Measurements from ENCODE around the gene BRD3OS.

Gene BRD3OS

GRCh38 chr9:134035041-134036039 lies 10.1 kb downstream of the BRD3OS start:
- no peak for DNase-seq

GRCh38 chr9:134036130-134036529 lies 10.8 kb downstream of the BRD3OS start:
- no peak for DNase-seq

GRCh38 chr9:134037641-134038040 lies 12.4 kb downstream of the BRD3OS start:
- DNase-seq, result no peak

- DNase-seq, result no peak
Measured at GRCh38 chr9:134039386-134040175, 14.3 kb downstream of the BRD3OS start.

DNA sequence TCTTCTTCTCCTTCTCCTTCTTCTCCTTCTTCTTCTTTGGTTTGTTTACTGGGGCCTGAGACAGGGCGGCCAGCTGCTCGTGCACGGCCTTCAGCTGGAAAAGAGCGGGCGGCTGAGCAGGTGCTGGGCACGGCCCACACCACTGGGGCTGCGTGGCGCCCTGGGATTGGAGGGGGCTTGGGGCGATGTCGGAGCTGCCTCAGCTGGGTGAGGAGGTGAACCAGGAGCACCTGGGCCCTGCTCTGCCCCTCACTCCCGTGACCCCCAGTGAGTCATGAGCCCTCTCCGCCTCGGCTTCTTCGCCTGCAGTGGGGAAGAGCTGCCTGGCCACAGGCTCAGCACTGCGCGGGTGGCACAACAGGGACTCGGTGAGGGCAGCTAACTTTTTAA lies 14.9 kb downstream of the BRD3OS start:
- no peak for DNase-seq

- DNase-seq, result no peak
Measured at GRCh38 chr9:134040781-134041648, 15.7 kb downstream of the BRD3OS start.

DNA sequence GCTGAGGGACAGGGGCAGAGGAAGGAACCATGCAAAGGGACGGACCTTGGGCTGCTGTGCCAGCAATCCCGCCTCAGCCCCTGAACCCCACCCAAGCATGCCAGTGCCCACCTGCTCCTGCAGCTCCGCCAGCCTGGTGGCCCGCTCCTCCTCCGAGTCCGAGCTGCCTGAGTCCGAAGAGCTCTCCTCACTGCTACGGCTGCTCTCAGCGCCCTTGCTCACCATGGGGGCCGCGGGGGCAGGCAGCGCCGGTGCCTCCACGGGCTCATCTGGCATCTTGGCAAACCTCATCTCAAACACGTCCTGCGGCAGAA lies 16.3 kb downstream of the BRD3OS start:
- no peak for DNase-seq

GRCh38 chr9:134043531-134043988 lies 18.3 kb downstream of the BRD3OS start:
- no peak for DNase-seq

DNA sequence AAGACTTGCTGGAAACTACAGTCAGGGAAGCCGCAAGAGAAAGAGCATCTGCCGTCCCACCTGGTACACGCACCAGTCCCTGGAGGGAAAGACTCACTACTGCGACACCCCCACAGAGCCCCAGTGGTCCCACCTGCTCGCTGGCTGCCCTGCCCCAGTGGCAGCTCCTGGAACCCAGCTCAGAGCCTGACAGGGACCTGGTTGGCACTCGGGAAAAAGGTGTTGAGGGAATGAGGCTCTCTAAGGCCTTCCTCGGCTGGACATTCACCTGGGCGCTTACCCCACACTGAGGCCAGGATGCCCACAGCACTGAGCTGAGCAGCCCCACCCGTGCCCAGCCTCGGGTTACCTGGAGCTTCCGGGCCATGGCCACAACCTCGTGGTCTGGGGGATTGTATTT lies 19.7 kb downstream of the BRD3OS start:
- no peak for DNase-seq

- DNase-seq, result no peak
Measured at GRCh38 chr9:134045841-134046544, 20.7 kb downstream of the BRD3OS start.

DNA sequence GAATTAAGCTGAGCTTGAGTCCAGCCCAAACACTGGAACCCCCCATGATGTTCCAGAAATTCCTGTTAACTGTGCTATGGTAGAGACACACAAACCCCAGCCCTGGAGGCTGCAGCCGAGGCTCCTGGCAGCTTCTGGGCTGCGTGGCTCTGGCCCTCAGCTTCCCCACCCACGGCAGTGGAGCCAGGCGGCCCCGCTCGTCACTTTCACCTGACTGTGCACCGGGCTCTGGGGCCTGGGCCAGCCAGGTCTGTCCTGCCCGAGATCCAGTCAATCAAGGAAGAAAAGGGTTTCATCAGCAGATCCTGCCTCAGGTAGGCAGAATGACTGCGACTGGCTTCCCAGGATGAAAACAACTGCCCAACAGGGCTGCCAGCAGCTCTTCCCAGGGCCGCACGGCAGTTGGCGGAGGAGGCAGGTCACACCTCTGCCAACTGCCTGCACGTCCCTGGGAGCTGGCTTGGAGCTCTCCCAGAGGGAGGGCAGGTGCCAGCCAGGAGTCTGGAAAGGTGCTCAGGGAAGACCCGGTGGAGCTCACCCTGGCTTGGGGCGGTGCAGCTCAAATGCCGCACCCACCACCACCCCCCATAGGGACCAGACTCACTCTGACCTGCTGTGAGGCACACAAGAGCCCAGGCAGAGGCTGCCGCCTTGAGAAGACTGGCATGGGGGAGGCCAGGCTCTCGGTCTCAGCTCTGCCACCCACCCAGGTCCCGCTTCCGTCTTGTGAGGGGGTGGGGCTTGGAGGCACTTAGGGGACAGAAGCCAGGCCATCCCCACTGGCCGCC lies 21.8 kb downstream of the BRD3OS start:
- no peak for DNase-seq

DNA sequence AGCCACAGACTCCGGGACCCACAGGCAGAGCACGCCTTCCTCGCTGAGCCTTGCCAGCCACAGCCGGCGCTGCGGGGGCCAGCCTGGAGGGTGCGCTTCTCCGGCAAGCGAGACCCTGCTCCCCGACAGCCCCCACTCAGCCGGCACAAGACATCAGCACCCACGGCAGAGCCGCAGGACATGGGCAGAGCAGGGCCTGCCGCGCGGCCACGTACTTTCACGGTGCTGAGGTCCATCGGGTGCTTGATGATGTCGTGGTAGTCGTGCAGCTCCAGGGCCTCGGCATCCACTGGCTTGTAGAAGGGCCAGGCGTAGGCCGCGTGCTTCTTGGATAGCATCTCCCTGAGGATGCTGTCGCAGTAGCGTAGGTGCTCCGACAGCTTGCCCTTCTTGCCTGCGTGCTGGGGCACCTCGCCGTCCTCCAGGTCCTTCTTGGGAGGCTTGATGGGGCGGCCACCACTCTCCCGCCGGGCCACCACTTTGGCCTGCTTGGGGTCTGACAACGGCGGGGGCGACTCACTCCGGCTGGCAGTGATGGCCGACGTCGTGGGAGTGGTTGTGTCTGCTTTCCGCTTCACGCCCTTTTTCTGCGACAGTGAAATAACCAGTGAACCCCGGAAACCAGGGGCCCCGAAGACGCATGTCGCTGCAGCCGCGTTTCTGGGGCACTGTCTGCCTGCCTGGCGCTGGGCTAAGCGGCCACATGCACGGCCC lies 22.7 kb downstream of the BRD3OS start:
- DNase-seq, result no peak

DNA sequence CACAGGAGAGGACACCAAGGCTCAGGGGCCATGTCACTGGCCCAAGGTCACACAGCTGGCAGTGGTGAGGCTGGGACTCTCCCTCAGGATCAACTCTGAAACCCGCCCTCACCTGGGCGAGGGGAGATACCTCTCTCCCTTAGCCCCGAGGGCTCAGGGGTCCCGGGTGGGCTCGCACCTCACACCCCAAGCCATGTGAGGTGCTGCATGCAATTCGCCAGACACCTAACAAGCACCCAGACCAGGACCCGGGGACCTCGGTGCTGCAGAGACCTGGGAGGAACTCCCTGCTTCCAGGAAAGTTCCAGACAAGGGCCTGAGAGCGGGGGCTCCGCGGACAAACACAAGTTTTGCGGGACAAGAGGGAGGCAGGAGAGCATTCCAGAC lies 23.3 kb downstream of the BRD3OS start:
- DNase-seq, result no peak

DNA sequence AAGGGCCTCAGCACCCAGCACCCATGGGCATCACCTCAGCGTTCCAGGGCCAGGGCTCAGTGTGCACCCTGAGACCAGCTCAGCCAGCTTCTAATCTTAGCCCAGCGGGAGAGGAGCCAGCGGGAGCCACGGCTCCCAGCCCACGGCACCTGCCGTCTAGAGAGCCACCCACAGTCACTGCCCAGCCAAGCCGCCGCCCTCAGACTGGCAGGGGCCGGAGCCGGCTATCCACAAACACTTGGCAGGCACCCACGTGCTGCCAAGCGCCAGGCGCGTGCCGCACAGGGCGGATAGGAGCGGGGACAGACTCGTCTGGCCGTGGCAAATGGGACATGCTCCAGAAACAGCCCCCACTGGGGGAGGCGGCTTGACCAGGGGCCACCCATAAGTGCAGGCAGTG lies 24.0 kb downstream of the BRD3OS start:
- DNase-seq, result no peak

DNA sequence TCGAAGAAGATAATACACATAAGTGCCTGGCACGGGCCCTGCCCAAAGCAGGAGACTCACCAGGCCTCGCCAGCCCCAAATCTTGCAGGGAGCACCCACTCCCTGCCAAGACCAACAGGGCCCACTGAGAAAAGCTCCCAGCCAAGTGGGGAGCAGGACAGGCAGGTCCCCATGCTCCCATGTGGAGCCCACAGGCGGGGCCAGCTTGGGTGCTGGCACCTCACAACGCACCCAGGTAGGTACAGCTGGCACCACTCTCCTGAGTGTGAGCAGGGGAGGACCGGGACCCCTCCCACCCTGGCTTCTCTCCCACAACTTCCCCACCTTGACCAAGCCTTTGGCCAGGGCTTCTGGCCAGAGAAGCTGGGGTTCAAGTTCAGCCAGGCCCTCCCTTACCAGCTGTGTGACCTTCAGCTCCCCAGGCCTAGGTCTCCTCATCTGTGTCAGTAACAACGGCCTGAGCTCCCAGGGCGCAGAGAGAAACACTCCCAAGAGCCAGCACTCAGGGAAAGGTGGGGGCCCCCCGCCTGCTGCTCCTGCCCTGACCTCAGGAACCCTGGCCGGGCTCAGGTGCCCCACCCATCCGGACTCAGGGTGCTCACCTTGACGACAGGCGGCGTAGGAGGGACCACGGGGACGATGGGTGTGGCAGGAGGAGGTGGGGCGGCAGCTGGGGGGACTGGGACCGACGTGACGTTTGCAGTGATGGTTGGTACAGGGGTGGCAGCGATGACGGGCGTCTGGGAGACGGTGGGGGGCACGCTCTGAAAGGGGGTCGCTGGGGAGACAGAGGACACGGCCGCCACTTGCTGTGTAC lies 24.7 kb downstream of the BRD3OS start:
- DNase-seq, result no peak

- no peak for DNase-seq
Measured at GRCh38 chr9:134050726-134051125, 25.4 kb downstream of the BRD3OS start.

GRCh38 chr9:134051319-134051718 lies 26.0 kb downstream of the BRD3OS start:
- no peak for DNase-seq

DNA sequence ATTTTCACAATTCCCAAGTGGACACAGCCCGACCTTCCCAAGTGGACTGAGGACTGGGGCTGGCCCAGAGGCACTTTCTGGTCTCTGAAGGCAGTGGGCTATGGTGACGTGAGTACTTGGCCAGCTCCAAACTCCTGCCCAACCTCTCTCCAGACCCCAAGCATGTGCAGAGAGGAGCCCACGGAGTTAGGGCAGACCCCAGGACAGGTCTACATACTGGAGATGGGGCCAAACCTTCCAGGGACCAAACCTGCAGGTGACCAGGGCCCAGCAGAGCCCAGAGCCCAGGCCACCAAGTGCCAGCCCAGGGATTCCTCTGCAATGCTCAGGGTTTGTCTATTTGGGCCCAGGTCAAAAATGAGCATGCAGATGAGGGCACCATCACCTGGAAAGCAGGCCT lies 27.2 kb downstream of the BRD3OS start:
- DNase-seq, result no peak

- DNase-seq, result no peak
Measured at GRCh38 chr9:134052941-134053340, 27.7 kb downstream of the BRD3OS start.

DNA sequence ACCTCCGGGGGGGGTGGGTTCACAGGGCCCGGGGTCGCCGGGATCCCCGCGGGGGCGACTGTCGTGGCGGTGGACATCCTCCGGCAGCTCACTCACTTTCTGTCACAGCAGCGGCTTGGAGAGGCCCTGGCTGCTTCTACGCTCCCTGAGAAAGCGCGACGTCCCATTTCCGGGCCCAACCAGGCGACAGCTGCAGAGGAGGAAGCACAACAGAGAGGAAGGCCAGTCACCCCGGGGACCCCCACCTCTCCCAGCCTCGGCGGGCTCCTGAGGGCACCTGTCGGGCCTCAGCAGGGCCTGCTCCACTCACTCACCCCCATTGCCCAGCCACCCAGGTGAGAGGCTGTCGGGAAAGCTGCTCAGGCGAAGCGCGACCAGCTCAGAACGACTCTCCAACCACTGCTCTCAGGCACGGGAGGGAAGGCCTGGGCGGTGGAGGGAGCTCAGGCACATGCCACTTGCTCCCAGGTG lies 28.2 kb downstream of the BRD3OS start:
- no peak for DNase-seq
